Breast epithelium (tissue), 4 donors: ENCODE results near the gene UMAD1. TPM values are rescaled to one million over a fixed set of nuclear protein-coding genes. Genes with fewer than 3 reads are reported as not detected.

Experiments used
- DNase-seq, 2 donors: peaks; one replicate each; pipeline ENCODE4 v3.0.0-alpha.2; 2019; ENCODE audit warnings: low spot score in 2 of 2
- H3K27ac ChIP-seq, 2 donors: fragments of 200-600 bp; sonication (generic) in 1 of 2; one replicate each; pipeline ENCODE4 v1.5.1; 2016 to 2019; ENCODE audit warnings: mild to moderate bottlenecking in 1 of 2
- H3K27me3 ChIP-seq, 2 donors: fragments of 200-600 bp; sonication (generic) in 1 of 2; one replicate each; pipeline versions ENCODE4 v1.5.1 to v1.6.0; 2017 to 2019; ENCODE audit warnings: control low read depth in 1 of 2, mild to moderate bottlenecking in 1 of 2
- H3K36me3 ChIP-seq: fragments of 200-600 bp; one replicate; pipeline ENCODE4 v1.5.1; 2019
- H3K4me1 ChIP-seq, 2 donors: fragments of 200-600 bp; sonication (generic); one replicate each; pipeline ENCODE4 v1.5.1; 2016 to 2019; ENCODE audit warnings: control low read depth in 1 of 2
- H3K4me3 ChIP-seq, 3 donors: fragments of 200-600 bp; sonication (generic); 1 replicate in 2 of 3; 2 replicates in 1 of 3; pipeline ENCODE4 v1.5.1; 2016 to 2019; ENCODE audit warnings: mild to moderate bottlenecking in 3 of 3, moderate library complexity in 2 of 3
- H3K9me3 ChIP-seq, 2 donors: fragments of 200-600 bp; sonication (generic) in 1 of 2; one replicate each; pipeline ENCODE4 v1.5.1; 2016 to 2019; ENCODE audit warnings: control low read depth in 1 of 2
- CTCF ChIP-seq, 3 donors: fragments of 450-650 bp; IDR thresholded peaks; one replicate each; pipeline ENCODE4 v1.5.1; 2016 to 2017; ENCODE audit warnings: antibody characterized with exemption in 3 of 3, mild to moderate bottlenecking in 3 of 3, moderate library complexity in 3 of 3
- POLR2A ChIP-seq: fragments of 450-650 bp; IDR thresholded peaks from one replicate; pipeline ENCODE4 v1.6.1; 2016; ENCODE audit warnings: antibody characterized with exemption, mild to moderate bottlenecking, moderate library complexity
- POLR2AphosphoS5 ChIP-seq, 3 donors: sonication (generic); formaldehyde crosslinking; IDR thresholded peaks; one replicate each; pipeline ENCODE4 v1.6.1; 2017; ENCODE audit warnings: antibody characterized with exemption in 3 of 3
- intact Hi-C: fragments of 100-400 bp; cut with DNase I; formaldehyde crosslinking; loops from one replicate; pipeline ENCODE4 v1.15.1; 2023; ENCODE audit warnings: low total_unique reads
- total RNA-seq, 3 donors: library from RNA; depleted of rRNA; stranded (reverse); fragments of >200 nt; gene quantifications; one replicate each; pipeline ENCODE4 v1.1.0, GENCODE V29; 2016

The UMAD1 gene
- total RNA-seq, 3 donors from 2014 or later, result 13.6 to 25.6 (median 17.7) TPM

- Histone ChIP-seq H3K27me3 (no peaks in the 10 kb centered on the region), H3K4me3 (no peak overlapping the region), H3K9me3 (no peaks in the 10 kb centered on the region), H3K36me3 (no peaks in the 10 kb centered on the region), H3K27ac (no peak overlapping the region), H3K4me1 (no peaks in the 10 kb centered on the region)
- intact Hi-C loops, result loop anchor here (10.0 kb wide), 1 partner anchor 56 kb away; no protein-coding TSS in a partner anchor
- no peak for TF ChIP-seq POLR2AphosphoS5 (IDR thresholded peaks at IDR 0.05)
- no peak for TF ChIP-seq POLR2A
- TF ChIP-seq CTCF (IDR thresholded peaks at IDR 0.05), result no peak
- DNase-seq, result no peak
Observed at GRCh38 chr7:7688310-7688709, 47.8 kb downstream of the UMAD1 start.

DNA sequence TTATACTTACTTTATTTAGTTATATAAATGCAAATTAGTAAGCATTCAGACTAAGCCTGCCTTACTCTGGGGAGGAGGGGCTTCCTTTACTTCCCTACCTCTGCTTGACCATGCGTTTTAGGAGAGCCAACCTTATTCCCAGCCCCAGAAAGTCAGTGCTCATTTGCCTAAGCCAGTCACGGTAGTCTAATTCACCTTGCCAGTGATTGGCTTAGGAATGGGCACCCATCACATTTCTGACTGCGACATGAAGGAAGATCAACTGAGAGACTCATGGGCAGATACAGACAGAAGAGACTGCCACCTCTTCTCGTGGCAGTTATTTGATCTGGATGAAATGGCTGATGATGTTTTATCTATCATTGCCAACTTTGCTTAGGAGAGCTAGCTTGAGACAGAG lies 48.4 kb downstream of the UMAD1 start:
- DNase-seq, result no peak
- intact Hi-C loops, result loop anchor here (10.0 kb wide), 1 partner anchor 56 kb away; no protein-coding TSS in a partner anchor
- no peaks in the 10 kb centered on the region for H3K36me3 ChIP-seq
- no peaks in the 10 kb centered on the region for H3K27me3 ChIP-seq
- no peaks in the 10 kb centered on the region for H3K9me3 ChIP-seq
- no peak overlapping the region for H3K27ac ChIP-seq
- no peak for TF ChIP-seq POLR2A
- no peak for TF ChIP-seq CTCF (IDR thresholded peaks at IDR 0.05)
- TF ChIP-seq POLR2AphosphoS5 (IDR thresholded peaks at IDR 0.05), result no peak
- no peaks in the 10 kb centered on the region for H3K4me1 ChIP-seq
- no peak overlapping the region for H3K4me3 ChIP-seq

DNA sequence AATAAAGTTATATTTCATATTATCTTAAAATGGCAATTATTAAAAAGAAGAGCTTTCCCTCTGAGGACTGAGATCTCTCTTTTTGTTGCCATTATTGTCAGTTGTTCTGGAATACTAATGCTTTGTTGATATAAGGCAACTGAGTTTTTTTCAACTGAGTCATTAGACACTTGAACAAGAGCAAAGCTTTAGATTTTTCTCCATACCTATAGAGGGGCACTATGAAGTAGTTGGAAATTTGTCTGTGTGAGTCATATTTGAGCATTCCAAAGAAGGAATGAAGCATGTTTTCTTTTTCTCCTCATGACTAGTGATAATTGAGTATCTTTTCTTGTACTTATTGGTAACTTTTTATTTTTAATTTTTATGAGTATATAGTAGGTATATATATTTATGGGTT lies 53.3 kb downstream of the UMAD1 start:
- Histone ChIP-seq H3K27ac (no peak overlapping the region), H3K27me3 (no peaks in the 10 kb centered on the region), H3K9me3 (no peaks in the 10 kb centered on the region), H3K36me3 (no peaks in the 10 kb centered on the region), H3K4me3 (no peak overlapping the region), H3K4me1 (peaks cover 0 to 4% of the 10 kb centered on the region in 2 donors)
- TF ChIP-seq POLR2AphosphoS5 (IDR thresholded peaks at IDR 0.05) (no peak), POLR2A (no peak), CTCF (IDR thresholded peaks at IDR 0.05) (no peak)
- intact Hi-C loops, result no loop called here
- DNase-seq, result no peak

- H3K27ac ChIP-seq, result peak overlapping the region in 1 of 2 donors; percentile 12
- no peak for DNase-seq
- no peak overlapping the region for H3K4me3 ChIP-seq
- H3K4me1 ChIP-seq, result peaks cover 0 to 4% of the 10 kb centered on the region in 2 donors
- H3K36me3 ChIP-seq, result no peaks in the 10 kb centered on the region
- TF ChIP-seq POLR2A (no peak), CTCF (IDR thresholded peaks at IDR 0.05) (no peak), POLR2AphosphoS5 (IDR thresholded peaks at IDR 0.05) (no peak)
- intact Hi-C loops, result no loop called here
- no peaks in the 10 kb centered on the region for H3K9me3 ChIP-seq
- no peaks in the 10 kb centered on the region for H3K27me3 ChIP-seq
Observed at GRCh38 chr7:7694542-7694941, 54.0 kb downstream of the UMAD1 start.

GRCh38 chr7:7695111-7695817 lies 54.7 kb downstream of the UMAD1 start:
- intact Hi-C loops, result no loop called here
- Histone ChIP-seq H3K4me3 (no peak overlapping the region), H3K27ac (peak overlapping the region; percentile 4 to 12), H3K9me3 (no peaks in the 10 kb centered on the region), H3K4me1 (peaks cover 0 to 4% of the 10 kb centered on the region in 2 donors), H3K27me3 (no peaks in the 10 kb centered on the region), H3K36me3 (no peaks in the 10 kb centered on the region)
- TF ChIP-seq POLR2A (no peak), POLR2AphosphoS5 (IDR thresholded peaks at IDR 0.05) (no peak), CTCF (IDR thresholded peaks at IDR 0.05) (no peak)
- no peak for DNase-seq
